ENCODE results near the gene PPP3R1. TPM values are rescaled to one million over a fixed set of nuclear protein-coding genes. Genes with fewer than 3 reads are reported as not detected.

The PPP3R1 gene
- total RNA-seq, 4 donors from 2014 or later = 31.5 to 41.7 (median 36.3) TPM

GRCh38 chr2:68236103-68236734 lies 16.1 kb downstream of the PPP3R1 start:
- Histone ChIP-seq H3K27me3 (no peaks in the 10 kb centered on the region), H3K9me3 (no peaks in the 10 kb centered on the region), H3K4me3 (no peak overlapping the region), H3K4me1 (peaks cover 0 to 85% (median 41%) of the 10 kb centered on the region in 4 donors), H3K27ac (no peak overlapping the region), H3K36me3 (no peaks in the 10 kb centered on the region)
- TF ChIP-seq, protein P1, sequence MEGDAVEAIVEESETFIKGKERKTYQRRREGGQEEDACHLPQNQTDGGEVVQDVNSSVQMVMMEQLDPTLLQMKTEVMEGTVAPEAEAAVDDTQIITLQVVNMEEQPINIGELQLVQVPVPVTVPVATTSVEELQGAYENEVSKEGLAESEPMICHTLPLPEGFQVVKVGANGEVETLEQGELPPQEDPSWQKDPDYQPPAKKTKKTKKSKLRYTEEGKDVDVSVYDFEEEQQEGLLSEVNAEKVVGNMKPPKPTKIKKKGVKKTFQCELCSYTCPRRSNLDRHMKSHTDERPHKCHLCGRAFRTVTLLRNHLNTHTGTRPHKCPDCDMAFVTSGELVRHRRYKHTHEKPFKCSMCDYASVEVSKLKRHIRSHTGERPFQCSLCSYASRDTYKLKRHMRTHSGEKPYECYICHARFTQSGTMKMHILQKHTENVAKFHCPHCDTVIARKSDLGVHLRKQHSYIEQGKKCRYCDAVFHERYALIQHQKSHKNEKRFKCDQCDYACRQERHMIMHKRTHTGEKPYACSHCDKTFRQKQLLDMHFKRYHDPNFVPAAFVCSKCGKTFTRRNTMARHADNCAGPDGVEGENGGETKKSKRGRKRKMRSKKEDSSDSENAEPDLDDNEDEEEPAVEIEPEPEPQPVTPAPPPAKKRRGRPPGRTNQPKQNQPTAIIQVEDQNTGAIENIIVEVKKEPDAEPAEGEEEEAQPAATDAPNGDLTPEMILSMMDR (IDR thresholded peaks at IDR 0.05) = no peak
- TF ChIP-seq EP300 (IDR thresholded peaks at IDR 0.05) (no peak), POLR2A (IDR thresholded peaks at IDR 0.05) (no peak)
- DNase-seq (ENCODE audit: low spot score in 2 of 2) = no peak
- 52 to 81% methylated on average over 4 of the region's 4 CpGs for WGBS, 2 donors

- no peak overlapping the region for H3K4me3 ChIP-seq
- no peaks in the 10 kb centered on the region for H3K27me3 ChIP-seq
- no peaks in the 10 kb centered on the region for H3K9me3 ChIP-seq
- 93 to 100% methylated on average over 1 of the region's 1 CpG for WGBS, 2 donors
- TF ChIP-seq EP300 (IDR thresholded peaks at IDR 0.05) = no peak
- no peak for TF ChIP-seq POLR2A (IDR thresholded peaks at IDR 0.05)
- TF ChIP-seq, protein P1 (IDR thresholded peaks at IDR 0.05) = no peak
- H3K36me3 ChIP-seq = no peaks in the 10 kb centered on the region
- no peak overlapping the region for H3K27ac ChIP-seq
- DNase-seq (ENCODE audit: low spot score in 2 of 2) = no peak
- H3K4me1 ChIP-seq = peaks cover 0 to 85% (median 38%) of the 10 kb centered on the region in 4 donors
Observed at GRCh38 chr2:68235090-68235489, 17.2 kb downstream of the PPP3R1 start.

- H3K36me3 ChIP-seq = no peaks in the 10 kb centered on the region
- no peaks in the 10 kb centered on the region for H3K9me3 ChIP-seq
- H3K27ac ChIP-seq = no peak overlapping the region
- H3K4me1 ChIP-seq = peaks cover 0 to 84% (median 36%) of the 10 kb centered on the region in 4 donors
- no peak overlapping the region for H3K4me3 ChIP-seq
- no peaks in the 10 kb centered on the region for H3K27me3 ChIP-seq
- 86 to 93% methylated on average over 4 of the region's 4 CpGs for WGBS, 2 donors
- no peak for DNase-seq (ENCODE audit: low spot score in 2 of 2)
- TF ChIP-seq, protein P1 (IDR thresholded peaks at IDR 0.05) = no peak
- TF ChIP-seq POLR2A (IDR thresholded peaks at IDR 0.05) (no peak), EP300 (IDR thresholded peaks at IDR 0.05) (no peak)
Observed at GRCh38 chr2:68234405-68234804, 17.9 kb downstream of the PPP3R1 start.

GRCh38 chr2:68231061-68231372 lies 21.3 kb downstream of the PPP3R1 start:
- WGBS, 2 donors = 14 to 21% methylated on average over 1 of the region's 1 CpG
- Histone ChIP-seq H3K4me3 (no peak overlapping the region), H3K4me1 (peaks cover 0 to 81% (median 4%) of the 10 kb centered on the region in 4 donors), H3K9me3 (no peaks in the 10 kb centered on the region), H3K27me3 (no peaks in the 10 kb centered on the region), H3K36me3 (no peaks in the 10 kb centered on the region), H3K27ac (peak overlapping the region in 1 of 4 donors; percentile 25)
- TF ChIP-seq EP300 (IDR thresholded peaks at IDR 0.05) = no peak
- no peak for DNase-seq (ENCODE audit: low spot score in 2 of 2)

DNA sequence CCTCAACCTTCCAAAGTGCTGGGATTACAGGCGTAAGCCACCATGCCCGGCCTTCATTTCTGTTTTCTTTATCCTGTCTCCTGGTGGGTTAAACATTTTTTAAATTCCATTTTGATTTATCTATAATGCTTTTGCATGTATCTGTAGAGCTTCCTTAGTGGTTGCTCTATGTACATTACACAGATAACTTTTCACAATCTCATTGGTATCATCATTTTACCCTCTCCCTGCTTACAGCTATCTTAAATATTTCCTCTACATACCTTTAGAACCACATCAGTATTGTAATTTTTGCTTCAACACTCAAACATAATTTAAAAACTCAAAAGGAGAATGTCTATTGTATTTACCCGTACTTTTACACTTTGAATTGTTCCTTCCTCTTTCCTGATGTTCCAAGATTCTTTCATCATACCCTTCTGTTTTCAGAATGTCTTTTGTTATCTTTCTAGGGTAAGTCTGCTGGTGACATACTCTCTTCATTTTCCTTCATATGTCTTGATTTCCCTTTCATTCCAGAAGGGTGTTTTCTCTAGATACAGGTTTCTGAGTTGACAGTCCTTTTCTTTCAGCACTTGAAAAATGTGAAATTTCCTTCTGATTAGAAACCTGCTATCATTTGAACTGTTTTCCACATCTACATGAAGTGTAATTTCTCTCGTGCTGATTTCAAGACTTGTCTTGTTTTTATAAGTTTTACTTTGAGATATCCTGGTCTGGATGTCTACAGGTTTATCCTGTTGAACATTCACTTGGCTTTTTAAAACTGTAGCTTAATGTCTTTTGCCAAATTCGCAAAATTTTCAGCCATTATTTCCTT lies 21.9 kb downstream of the PPP3R1 start:
- TF ChIP-seq POLR2A (IDR thresholded peaks at IDR 0.05) (no peak), EP300 (IDR thresholded peaks at IDR 0.05) (no peak)
- TF ChIP-seq, protein P1 (IDR thresholded peaks at IDR 0.05) = no peak
- Histone ChIP-seq H3K4me3 (no peak overlapping the region), H3K9me3 (no peaks in the 10 kb centered on the region), H3K27me3 (no peaks in the 10 kb centered on the region), H3K27ac (peak overlapping the region in 1 of 4 donors; percentile 25), H3K4me1 (peaks cover 0 to 81% (median 4%) of the 10 kb centered on the region in 4 donors), H3K36me3 (no peaks in the 10 kb centered on the region)
- WGBS, 2 donors = 80 to 81% methylated on average over 5 of the region's 5 CpGs
- no peak for DNase-seq (ENCODE audit: low spot score in 2 of 2)

All from tibial nerve (tissue), 4 donors.